ENCODE measurements around the gene ACTG1.

DNA sequence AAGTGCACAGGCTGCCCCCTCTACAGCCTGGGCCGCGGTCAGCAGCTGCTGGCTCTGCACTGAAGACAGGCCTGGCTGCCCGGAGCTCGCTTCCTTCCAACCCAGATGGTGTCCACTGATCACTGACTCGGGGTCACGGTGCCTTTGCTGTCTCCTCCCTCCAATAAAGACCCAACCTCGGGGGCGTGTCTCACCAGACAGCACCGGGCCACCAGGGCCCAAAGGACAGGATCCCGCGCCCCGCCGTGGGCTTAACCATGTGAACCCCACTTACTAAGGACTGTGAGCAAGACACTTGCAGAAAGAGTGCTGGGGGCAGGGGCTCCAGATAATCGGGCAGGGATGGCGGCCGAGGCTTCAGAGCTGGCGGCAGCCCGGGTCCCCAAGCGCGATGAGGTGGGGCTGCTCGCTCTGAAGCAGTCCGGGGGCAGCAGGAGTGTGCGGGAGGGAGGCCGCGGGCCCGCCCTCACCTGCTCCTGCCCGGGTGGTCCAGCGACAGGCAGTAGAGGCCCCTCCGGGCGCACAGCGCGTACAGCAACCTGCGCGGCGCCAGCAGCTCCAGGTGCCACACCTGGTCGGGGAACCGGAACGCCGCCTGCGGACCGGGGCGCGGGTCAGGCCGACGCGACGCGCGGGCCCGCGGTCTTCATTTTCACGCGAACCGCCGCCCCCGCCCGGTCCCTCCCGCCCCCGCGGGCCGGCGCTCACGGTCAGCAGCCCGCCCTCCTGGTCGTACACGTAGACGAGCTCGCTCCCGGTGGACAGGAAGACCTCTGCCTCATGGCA is 39.1 kb upstream of the ACTG1 start:
- TF ChIP-seq ZNF274 (IDR thresholded peaks at IDR 0.05; ENCODE audit: low read depth, low read length) (no peak), YY1 (IDR thresholded peaks at IDR 0.05; ENCODE audit: insufficient read depth, insufficient read length) (no peak), SUZ12 (IDR thresholded peaks at IDR 0.05; ENCODE audit: extremely low read depth, insufficient read depth, insufficient read length) (no peak)

Data from NT2/D1 (cell line).